Activated T-cell treated with anti-CD3 and anti-CD28 coated beads for 48 hours (primary cell): ENCODE results near the gene CD300LB.
"Not testable (repeated sequence)": the region's sequence is repeated elsewhere in the genome, so short reads cannot be mapped to it uniquely, and the experiment has no call there.

ENCODE experiments used
- DNase-seq: peaks from one replicate; pipeline ENCODE4 v3.0.0-alpha.2; 2020; ENCODE audit warnings: low read depth

The CD300LB gene

DNA sequence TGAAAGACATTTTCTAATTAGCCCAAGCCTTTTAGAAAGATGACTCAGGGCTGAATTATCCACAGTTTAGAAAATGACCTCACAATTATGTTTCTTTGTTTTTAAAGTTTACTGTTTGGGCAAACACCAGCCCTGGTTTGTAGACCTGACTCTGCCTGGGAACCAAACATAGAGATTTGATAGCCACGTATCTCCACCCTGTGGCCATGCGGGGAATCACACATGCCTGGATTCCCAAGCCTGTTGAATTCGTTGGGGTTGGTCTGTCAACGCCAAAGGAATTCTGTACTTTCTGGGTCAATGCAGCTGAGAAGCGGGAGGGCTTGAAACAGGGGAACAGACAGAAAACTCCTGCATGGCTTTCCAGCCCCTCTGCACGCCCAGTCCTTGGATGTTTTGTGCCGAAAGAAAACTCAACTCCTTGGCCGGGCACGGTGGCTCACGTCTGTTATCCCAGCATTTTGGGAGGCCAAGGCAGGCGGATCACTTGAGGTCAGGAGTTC is 37.9 kb downstream of the CD300LB start:
- DNase-seq = peak; percentile 52

DNA sequence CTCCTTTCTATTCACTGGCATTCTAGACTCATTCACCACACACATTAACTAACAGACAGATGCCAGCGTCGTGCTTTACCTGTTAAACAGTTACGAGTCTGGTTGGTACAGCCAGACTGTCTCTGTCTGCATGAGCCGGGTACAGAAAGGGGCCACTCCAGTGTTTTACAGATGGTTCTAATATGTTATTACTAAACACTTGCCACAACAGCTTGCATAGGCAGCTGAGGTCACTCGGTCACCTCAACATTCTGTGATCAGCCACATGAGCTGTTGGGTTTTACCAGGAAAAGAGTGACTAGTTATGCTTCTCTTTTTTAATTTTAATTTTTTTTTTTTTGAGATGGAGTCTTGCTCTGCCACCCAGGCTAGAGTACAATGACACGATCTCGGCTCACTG is 39.6 kb downstream of the CD300LB start:
- DNase-seq = no peak

DNA sequence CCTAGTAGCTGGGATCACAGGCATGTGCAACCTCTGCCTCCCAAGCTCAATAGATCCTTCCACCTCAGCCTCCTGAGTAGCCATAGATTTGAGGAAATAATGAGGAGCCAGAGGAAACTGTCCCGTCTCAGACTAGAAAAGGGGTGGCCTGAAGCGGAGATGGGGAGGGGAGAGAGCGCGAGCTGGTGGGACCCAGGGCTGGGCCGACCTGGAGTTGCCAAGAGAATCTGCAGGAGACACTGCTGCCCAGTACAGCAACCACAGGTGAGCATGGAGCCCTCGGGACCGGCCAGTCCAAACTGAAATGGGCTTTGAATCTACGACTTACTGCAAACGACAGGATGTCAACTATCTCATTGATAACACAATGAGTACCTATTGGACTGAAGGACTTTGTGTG is 40.6 kb downstream of the CD300LB start:
- DNase-seq = no peak

DNA sequence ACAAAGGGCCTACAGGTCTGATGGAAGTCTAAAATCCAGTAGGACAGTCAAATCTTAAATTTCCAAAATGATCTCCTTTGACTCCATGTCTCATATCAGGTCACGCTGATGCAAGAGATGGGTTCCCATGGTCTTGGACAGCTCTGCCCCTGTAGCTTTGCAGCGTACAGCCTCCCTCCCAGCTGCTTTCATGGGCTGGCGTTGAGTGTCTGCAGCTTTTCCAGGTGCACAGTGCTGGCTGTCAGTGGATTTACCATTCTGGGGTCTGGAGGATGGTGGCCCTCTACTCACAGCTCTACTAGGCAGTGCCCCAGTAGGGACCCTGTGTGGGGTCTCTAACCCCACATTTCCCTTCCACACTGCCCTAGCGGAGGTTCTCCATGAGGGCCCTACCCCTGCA is 43.0 kb downstream of the CD300LB start:
- DNase-seq = not testable (repeated sequence)

DNA sequence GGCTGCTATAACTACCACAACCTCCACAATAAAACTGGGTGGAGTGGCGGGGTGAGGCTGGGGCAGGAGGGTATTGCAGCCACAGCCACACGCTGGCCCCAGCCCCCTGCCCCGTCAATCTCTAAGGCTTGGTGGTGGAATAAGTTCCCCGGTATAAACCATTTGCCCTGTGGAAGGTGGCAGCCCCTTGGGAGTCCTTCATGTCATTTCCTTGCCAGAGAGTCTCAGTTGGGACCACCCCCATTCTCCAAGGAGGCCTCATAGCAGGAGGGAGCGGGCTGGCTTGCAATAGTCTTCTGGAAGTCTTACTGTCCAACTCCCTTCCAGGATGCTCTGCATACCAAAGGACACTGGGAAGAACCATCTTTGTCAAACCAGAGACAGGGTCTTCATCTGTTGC is 45.4 kb downstream of the CD300LB start:
- DNase-seq = no peak

DNA sequence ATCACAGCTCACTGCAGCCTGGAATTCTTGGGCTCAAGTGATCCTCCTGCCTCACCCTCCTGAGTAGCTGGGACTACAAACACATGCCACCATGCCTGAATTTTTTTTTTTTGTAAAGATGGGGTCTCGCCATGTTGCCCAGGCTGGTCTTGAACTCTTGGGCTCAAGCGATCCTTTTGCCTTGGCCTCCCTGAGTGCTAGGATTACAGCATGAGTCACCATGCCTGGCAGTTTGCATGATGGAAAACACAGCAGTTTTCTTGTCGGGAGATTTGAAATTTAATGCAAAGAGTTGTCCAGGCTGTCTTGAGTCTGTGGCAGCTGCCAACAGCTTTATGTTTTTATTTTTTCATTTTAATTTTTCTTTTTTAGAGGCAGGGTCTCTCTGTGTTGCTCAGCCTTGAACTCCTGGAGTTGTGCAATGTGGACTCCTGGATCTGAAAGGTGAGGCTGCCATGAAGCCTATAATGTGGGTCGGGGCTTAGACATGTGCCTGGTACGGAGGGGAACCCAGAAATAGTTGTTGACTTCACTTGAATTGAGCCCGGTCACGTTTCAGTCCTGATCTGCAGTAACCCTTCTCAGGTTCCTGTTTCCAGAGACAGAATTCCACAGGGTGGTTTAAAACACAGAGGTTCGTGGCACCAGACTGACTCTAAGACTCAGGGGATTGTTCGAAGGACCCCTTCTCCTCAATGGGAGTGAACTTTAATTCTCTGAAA is 46.1 kb downstream of the CD300LB start:
- no peak for DNase-seq

DNA sequence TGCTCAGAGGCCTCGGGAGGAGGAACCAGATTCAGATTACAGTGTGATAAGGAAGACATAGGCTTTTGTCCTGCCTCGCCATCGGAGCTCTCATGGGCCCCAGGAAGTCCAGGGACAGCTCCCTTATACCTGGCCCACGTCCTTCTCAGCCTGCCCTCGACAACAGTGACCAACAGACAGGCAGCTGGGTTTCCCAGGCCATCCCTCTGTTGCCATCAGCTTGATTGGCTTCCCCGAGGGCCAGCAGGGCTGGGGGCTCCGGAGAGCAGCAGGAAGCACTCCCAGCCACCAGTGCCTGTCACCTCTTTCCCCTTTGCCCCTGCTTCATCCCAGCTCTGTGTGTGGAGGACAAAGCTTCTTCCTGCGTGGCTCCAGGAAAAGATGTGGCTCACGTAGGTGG is 47.2 kb downstream of the CD300LB start:
- no peak for DNase-seq

DNA sequence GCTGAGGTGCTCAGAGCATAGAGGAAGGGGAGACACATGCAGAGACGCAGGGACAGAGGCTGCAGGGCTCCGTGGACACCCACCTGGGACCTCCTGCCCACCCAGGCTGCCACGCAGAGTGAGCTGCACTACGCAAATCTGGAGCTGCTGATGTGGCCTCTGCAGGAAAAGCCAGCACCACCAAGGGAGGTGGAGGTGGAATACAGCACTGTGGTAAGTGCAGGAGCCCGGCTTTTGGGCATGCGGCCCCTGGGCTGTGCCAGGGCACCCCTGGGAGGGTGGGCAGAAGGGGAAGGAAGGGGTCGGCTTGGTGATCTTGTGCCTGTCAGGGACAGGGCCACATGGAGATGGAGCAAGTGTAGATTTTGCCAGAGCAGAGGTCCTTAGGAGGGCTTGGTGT is 49.7 kb downstream of the CD300LB start:
- DNase-seq = no peak

DNA sequence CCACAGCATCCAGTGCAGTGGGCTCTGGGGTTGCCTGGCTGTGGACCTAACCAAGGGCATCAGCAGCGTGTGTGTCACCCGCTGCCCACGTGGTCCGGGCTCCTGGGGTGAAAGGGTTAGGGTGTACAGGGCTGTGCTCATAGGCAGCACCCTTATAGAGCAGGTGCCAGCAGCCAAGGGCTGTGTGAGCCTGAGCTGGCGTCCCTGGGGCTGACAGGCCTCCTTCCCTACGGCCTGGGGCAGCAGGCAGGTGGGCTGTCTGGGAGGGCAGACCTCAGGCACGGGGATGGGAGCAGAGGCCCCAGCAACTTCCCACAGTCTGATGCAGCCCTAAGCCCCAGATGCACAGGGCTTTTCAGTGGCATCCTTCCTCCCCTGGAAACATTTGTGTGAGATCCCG is 51.0 kb downstream of the CD300LB start:
- DNase-seq = no peak

DNA sequence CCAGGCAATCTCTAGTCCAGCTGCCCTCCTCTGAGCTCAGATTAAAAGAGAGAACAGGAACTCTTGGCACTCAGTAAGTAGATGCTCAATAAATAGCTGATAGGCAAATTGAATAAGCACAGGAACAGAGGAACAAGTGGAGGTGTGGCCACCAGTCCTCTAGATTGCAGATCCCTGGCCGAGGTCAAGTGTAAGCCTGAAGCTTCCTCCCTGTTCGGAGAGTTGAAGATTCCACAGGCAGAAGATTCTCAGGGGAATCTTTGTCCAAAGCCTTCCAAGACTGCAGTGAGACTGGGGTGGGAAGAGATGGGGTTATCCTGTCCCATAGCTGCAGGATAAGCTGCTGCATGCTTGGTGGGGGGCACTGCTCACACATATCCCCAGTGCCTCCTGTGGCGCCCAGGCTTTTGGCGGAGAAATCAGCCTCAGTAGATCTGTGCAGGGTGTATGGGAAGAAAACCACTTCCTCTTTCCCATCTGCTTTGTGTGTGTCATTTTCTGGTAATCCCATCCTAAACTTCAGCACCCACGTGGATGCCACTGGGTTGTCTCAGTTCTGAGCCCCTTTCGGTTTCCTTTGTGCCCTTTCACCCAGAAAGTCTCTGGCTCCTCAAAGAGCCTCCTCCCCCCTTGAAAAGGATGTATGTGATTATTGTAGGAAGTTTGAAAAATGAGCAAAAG is 52.7 kb downstream of the CD300LB start:
- peak; percentile 25 for DNase-seq

DNA sequence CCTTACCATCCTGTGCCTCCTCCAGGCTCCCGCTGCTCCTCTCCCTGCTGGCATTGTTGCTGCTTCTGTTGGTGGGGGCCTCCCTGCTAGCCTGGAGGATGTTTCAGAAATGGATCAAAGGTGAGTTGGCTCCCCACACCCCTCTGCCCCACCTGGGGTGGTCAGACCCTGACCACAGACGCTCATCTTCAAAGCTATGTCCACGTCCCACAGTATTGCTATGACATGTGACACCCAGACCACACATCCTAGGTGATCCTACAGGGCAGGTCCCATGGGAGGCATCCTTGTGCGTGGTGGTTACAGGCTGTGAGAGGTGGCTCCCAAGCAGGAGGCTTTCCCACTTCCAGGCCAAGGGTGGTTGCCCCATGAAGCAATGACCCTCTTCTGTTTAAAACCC is 53.9 kb downstream of the CD300LB start:
- DNase-seq = no peak

DNA sequence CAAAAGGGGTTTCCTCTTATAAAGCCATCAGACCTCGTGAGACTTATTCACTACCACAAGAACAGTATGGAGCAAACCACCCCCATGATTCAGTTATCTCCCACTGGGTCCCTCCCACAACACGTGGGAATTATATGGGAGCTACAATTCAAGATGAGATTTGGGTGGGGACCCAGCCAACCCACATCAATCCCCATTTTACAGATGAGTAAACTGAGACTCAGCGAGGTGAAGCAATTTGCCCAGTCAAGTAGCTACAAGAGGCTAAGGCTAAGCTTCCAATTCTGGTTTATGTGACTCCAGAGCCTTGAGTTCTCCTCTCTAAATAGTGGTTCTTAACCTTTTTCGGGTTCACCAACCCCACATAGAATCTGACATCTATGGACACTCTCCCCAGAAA is 56.1 kb downstream of the CD300LB start:
- no peak for DNase-seq

DNA sequence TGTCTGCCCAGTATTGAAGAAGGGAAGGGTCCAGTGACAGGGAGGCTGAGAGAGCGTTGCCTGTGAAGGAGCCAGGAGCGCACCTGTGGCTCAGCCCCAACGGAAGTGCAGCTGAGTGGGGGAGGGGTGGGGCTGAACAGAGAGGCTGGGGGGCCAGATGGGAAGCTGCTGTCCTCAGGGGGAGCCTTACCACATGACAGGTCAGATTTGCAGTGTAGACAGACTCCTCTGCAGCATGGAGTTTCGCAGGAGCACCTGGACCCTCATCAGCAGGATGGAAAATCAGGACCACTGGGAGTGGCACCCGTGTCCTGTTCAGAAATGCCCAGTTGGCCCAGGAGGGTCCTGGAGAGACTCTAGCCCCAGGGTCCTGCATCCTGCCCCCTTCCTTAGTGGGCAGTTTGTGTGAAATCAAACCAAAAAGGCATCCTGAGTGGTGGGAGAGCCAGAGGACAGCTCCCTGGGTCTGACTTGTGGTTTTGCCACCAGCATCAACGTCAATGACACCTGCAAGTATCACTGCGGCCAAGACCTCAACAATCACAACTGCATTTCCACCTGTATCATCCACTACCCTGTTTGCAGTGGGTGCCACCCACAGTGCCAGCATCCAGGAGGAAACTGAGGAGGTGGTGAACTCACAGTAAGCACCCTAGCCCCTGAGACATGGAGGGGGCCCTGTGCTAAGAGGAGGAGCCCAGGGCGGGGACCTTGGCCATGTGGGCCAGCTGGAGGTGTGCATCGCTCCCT is 57.1 kb downstream of the CD300LB start:
- no peak for DNase-seq

DNA sequence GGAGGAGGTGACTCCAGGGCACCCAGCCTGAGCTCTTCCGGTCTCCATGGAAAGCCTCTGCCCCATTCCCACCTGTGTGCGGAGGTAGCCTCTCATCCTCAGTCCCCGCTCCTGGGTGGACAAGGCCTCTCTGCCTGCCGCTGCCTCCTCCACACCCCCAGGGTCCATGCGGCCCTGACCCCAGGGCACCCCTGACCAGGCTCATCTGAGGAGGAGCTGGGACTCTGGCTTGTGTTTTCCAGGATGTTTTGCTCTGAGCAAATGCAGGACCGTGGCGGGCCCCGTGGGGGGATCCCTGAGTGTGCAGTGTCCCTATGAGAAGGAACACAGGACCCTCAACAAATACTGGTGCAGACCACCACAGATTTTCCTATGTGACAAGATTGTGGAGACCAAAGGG is 58.0 kb downstream of the CD300LB start:
- DNase-seq = no peak

DNA sequence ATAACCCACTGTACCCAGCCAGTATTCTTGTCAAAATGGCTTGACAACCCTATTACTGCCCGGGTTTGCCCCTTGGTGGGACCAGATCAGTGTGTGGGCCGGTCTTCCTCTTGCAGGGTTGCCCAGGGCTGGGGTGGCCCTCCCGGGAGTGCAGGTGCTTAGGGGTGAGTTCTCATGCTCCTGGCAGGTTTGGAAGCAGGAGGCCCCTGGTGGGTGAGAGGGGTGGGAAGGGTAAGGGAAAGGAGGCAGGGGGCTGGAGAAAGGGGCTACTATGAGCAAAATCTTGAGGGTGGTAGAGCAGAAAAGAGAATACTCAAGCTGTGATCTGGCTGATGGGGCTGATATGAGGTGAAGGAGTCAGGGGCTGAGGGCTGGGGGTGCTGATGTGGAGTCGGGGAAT is 58.4 kb downstream of the CD300LB start:
- DNase-seq = no peak

DNA sequence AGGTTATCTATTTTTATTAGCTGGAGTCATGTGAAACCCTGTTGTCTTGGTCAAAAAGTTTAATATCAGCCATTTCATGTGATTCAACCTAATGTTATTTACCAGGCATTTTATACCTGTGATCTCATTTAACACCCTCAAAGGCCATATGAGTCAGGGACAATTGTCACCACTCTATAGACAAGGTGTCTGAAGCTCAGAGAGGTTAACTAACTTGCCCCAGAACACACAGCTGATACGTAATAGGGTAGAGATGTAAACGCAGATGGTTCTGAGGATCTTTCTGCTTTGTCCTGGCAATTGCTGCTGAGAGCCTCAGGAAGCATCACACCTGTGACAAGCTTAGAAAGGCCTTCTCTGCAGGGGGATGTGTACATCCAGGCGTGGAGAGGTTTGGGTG is 59.9 kb downstream of the CD300LB start:
- no peak for DNase-seq
